ENCODE measurements around the gene ENOX1. TPM values are rescaled to one million over a fixed set of nuclear protein-coding genes. Genes with fewer than 3 reads are reported as not detected.

Gene ENOX1
- total and polyA plus RNA-seq, 2 of the 8 experiments (the other 6 are each of a cell fraction or from before 2014, with no cell fraction given): 0.23 to 0.37 TPM

GRCh38 chr13:43221611-43222010, 565.2 kb downstream of the ENOX1 start (continued):
- TF ChIP-seq CTBP2 (IDR thresholded peaks at IDR 0.05; ENCODE audit: borderline replicate concordance, insufficient read depth, insufficient read length, low read length) (no peak), ATF2 (IDR thresholded peaks at IDR 0.05; ENCODE audit: low read length) (no peak), KDM5A (IDR thresholded peaks at IDR 0.05; ENCODE audit: low read length) (no peak), SP4 (IDR thresholded peaks at IDR 0.05; ENCODE audit: low read length) (no peak), SRF (IDR thresholded peaks at IDR 0.05; ENCODE audit: low read depth, low read length) (no peak)

Measured in H1 (cell line).